Right lung (tissue), 5 donors: ENCODE results near the gene NACA2. TPM values are rescaled to one million over a fixed set of nuclear protein-coding genes. Genes with fewer than 3 reads are reported as not detected.
"Not testable (repeated sequence)": the region's sequence is repeated elsewhere in the genome, so short reads cannot be mapped to it uniquely, and the experiment has no call there.

Experiments used
- DNase-seq, 2 donors: peaks; one replicate each; pipeline ENCODE4 v3.0.0-alpha.2; 2013
- polyA plus RNA-seq, 5 donors: library from polyadenylated mRNA; unstranded; fragments of 120-200 nt; gene quantifications; one replicate each; pipeline versions ENCODE4 v1.2.1 to v1.2.3, GENCODE V29; 2013; ENCODE audit warnings: inconsistent platforms in 1 of 5, low replicate concordance in 1 of 5; ENCODE audit not compliant: insufficient read length in 5 of 5, insufficient read depth in 1 of 5

Gene NACA2
- polyA plus RNA-seq, 5 donors, result 2.0 to 2.9 (median 2.1) TPM

GRCh38 chr17:61578645-61579044 is 12.4 kb downstream of the NACA2 start:
- DNase-seq, result no peak

- DNase-seq, result no peak
Measured at GRCh38 chr17:61575983-61576382, 15.0 kb downstream of the NACA2 start.

- no peak for DNase-seq
Measured at GRCh38 chr17:61575352-61575975, 15.6 kb downstream of the NACA2 start.

GRCh38 chr17:61574542-61575351 is 16.3 kb downstream of the NACA2 start:
- peak; percentile 70 to 73 for DNase-seq

- DNase-seq, result not testable (repeated sequence)
Measured at GRCh38 chr17:61572547-61572946, 18.5 kb downstream of the NACA2 start.

- no peak for DNase-seq
Measured at GRCh38 chr17:61571624-61572023, 19.4 kb downstream of the NACA2 start.

- no peak for DNase-seq
Measured at GRCh38 chr17:61570118-61570517, 20.9 kb downstream of the NACA2 start.

- DNase-seq, result not testable (repeated sequence)
Measured at GRCh38 chr17:61569525-61569924, 21.5 kb downstream of the NACA2 start.

- no peak for DNase-seq
Measured at GRCh38 chr17:61568219-61569072, 22.6 kb downstream of the NACA2 start.

GRCh38 chr17:61567045-61567802 is 23.8 kb downstream of the NACA2 start:
- no peak for DNase-seq

GRCh38 chr17:61566448-61566847 is 24.6 kb downstream of the NACA2 start:
- DNase-seq, result not testable (repeated sequence)

- not testable (repeated sequence) for DNase-seq
Measured at GRCh38 chr17:61565850-61566249, 25.2 kb downstream of the NACA2 start.

GRCh38 chr17:61565213-61565612 is 25.8 kb downstream of the NACA2 start:
- no peak for DNase-seq

- no peak for DNase-seq
Measured at GRCh38 chr17:61562287-61562686, 28.7 kb downstream of the NACA2 start.

- DNase-seq, result no peak
Measured at GRCh38 chr17:61561354-61561753, 29.7 kb downstream of the NACA2 start.

GRCh38 chr17:61560071-61560470 is 30.9 kb downstream of the NACA2 start:
- no peak for DNase-seq

- DNase-seq, result no peak
Measured at GRCh38 chr17:61556224-61557188, 34.5 kb downstream of the NACA2 start.

- no peak for DNase-seq
Measured at GRCh38 chr17:61555127-61555566, 35.9 kb downstream of the NACA2 start.

- no peak for DNase-seq
Measured at GRCh38 chr17:61554209-61554608, 36.8 kb downstream of the NACA2 start.

- not testable (repeated sequence) for DNase-seq
Measured at GRCh38 chr17:61552560-61552959, 38.5 kb downstream of the NACA2 start.
